Measurements from ENCODE around the gene PATE4. TPM values are rescaled to one million over a fixed set of nuclear protein-coding genes. Genes with fewer than 3 reads are reported as not detected.
"Not testable (repeated sequence)": the region's sequence is repeated elsewhere in the genome, so short reads cannot be mapped to it uniquely, and the experiment has no call there.

PATE4 gene
- total RNA-seq, 1 donor from 2014 or later: not detected

GRCh38 chr11:125799808-125800207 is 33.3 kb upstream of the PATE4 start:
- no peak for DNase-seq (ENCODE audit: low spot score in 2 of 2, unreplicated experiment in 2 of 2)
- H3K36me3 Mint-ChIP-seq: no peaks in the 10 kb centered on the region
- no peaks in the 10 kb centered on the region for H3K4me1 Mint-ChIP-seq
- H3K9me3 Mint-ChIP-seq: peaks cover 79% of the 10 kb centered on the region
- no peak overlapping the region for H3K27ac Mint-ChIP-seq
- no peak for TF ChIP-seq CTCF (IDR thresholded peaks at IDR 0.05; ENCODE audit: unreplicated experiment)
- H3K27me3 Mint-ChIP-seq (ENCODE audit: low read depth): no peaks in the 10 kb centered on the region
- H3K4me3 Mint-ChIP-seq: no peak overlapping the region

GRCh38 chr11:125802387-125802786 is 30.7 kb upstream of the PATE4 start:
- no peak for DNase-seq (ENCODE audit: low spot score in 2 of 2, unreplicated experiment in 2 of 2)
- Mint-ChIP-seq H3K4me3 (no peak overlapping the region), H3K9me3 (peaks cover 55% of the 10 kb centered on the region), H3K27me3 (ENCODE audit: low read depth) (no peaks in the 10 kb centered on the region), H3K4me1 (no peaks in the 10 kb centered on the region), H3K27ac (no peak overlapping the region), H3K36me3 (no peaks in the 10 kb centered on the region)
- no peak for TF ChIP-seq CTCF (IDR thresholded peaks at IDR 0.05; ENCODE audit: unreplicated experiment)

GRCh38 chr11:125807909-125808308 is 25.2 kb upstream of the PATE4 start:
- H3K27me3 Mint-ChIP-seq (ENCODE audit: low read depth): peaks cover 8% of the 10 kb centered on the region
- DNase-seq (ENCODE audit: low spot score in 2 of 2, unreplicated experiment in 2 of 2): no peak
- no peaks in the 10 kb centered on the region for H3K36me3 Mint-ChIP-seq
- no peaks in the 10 kb centered on the region for H3K4me1 Mint-ChIP-seq
- peaks cover 24% of the 10 kb centered on the region for H3K9me3 Mint-ChIP-seq
- no peak overlapping the region for H3K4me3 Mint-ChIP-seq
- TF ChIP-seq CTCF (IDR thresholded peaks at IDR 0.05; ENCODE audit: unreplicated experiment): no peak
- H3K27ac Mint-ChIP-seq: no peak overlapping the region

GRCh38 chr11:125835748-125836147 is 2.6 kb downstream of the PATE4 start:
- peaks cover 5% of the 10 kb centered on the region for H3K9me3 Mint-ChIP-seq
- H3K27ac Mint-ChIP-seq: no peak overlapping the region
- no peak overlapping the region for H3K4me3 Mint-ChIP-seq
- no peaks in the 10 kb centered on the region for H3K36me3 Mint-ChIP-seq
- DNase-seq (ENCODE audit: low spot score in 2 of 2, unreplicated experiment in 2 of 2): no peak
- H3K27me3 Mint-ChIP-seq (ENCODE audit: low read depth): peaks cover 53% of the 10 kb centered on the region
- no peaks in the 10 kb centered on the region for H3K4me1 Mint-ChIP-seq
- no peak for TF ChIP-seq CTCF (IDR thresholded peaks at IDR 0.05; ENCODE audit: unreplicated experiment)

- no peaks in the 10 kb centered on the region for H3K4me1 Mint-ChIP-seq
- no peak for DNase-seq (ENCODE audit: low spot score in 2 of 2, unreplicated experiment in 2 of 2)
- no peak overlapping the region for H3K27ac Mint-ChIP-seq
- H3K36me3 Mint-ChIP-seq: no peaks in the 10 kb centered on the region
- peaks cover 16% of the 10 kb centered on the region for H3K27me3 Mint-ChIP-seq (ENCODE audit: low read depth)
- H3K9me3 Mint-ChIP-seq: peaks cover 17% of the 10 kb centered on the region
- no peak overlapping the region for H3K4me3 Mint-ChIP-seq
- no peak for TF ChIP-seq CTCF (IDR thresholded peaks at IDR 0.05; ENCODE audit: unreplicated experiment)
Observed at GRCh38 chr11:125842321-125842948, 9.3 kb downstream of the PATE4 start.

- peaks cover 21% of the 10 kb centered on the region for H3K9me3 Mint-ChIP-seq
- H3K27ac Mint-ChIP-seq: no peak overlapping the region
- H3K4me1 Mint-ChIP-seq: no peaks in the 10 kb centered on the region
- H3K36me3 Mint-ChIP-seq: no peaks in the 10 kb centered on the region
- no peak for TF ChIP-seq CTCF (IDR thresholded peaks at IDR 0.05; ENCODE audit: unreplicated experiment)
- peaks cover 2% of the 10 kb centered on the region for H3K27me3 Mint-ChIP-seq (ENCODE audit: low read depth)
- no peak for DNase-seq (ENCODE audit: low spot score in 2 of 2, unreplicated experiment in 2 of 2)
- no peak overlapping the region for H3K4me3 Mint-ChIP-seq
Observed at GRCh38 chr11:125846188-125846587, 13.1 kb downstream of the PATE4 start.

GRCh38 chr11:125857670-125858069 is 24.6 kb downstream of the PATE4 start:
- not testable (repeated sequence) for H3K27me3 Mint-ChIP-seq (ENCODE audit: low read depth); H3K36me3 Mint-ChIP-seq; DNase-seq (ENCODE audit: low spot score in 2 of 2, unreplicated experiment in 2 of 2); H3K27ac Mint-ChIP-seq; H3K4me1 Mint-ChIP-seq; H3K4me3 Mint-ChIP-seq
- peaks cover 48% of the 10 kb centered on the region for H3K9me3 Mint-ChIP-seq

GRCh38 chr11:125862786-125863185 is 29.7 kb downstream of the PATE4 start:
- H3K4me1 Mint-ChIP-seq; H3K27ac Mint-ChIP-seq; DNase-seq (ENCODE audit: low spot score in 2 of 2, unreplicated experiment in 2 of 2); H3K36me3 Mint-ChIP-seq; H3K4me3 Mint-ChIP-seq; H3K27me3 Mint-ChIP-seq (ENCODE audit: low read depth): not testable (repeated sequence)
- H3K9me3 Mint-ChIP-seq: peaks cover 30% of the 10 kb centered on the region
